Trophoblast cell (in vitro differentiated cells and primary cell): ENCODE results near the gene ELL.

ENCODE experiments used
- DNase-seq, 2 donors: peaks; one replicate each; pipeline ENCODE4 v3.0.0-alpha.2; 2016
- H2AFZ ChIP-seq: 2 replicates; pipeline ENCODE4 v1.6.1; 2013; ENCODE audit warnings: low read length, moderate library complexity, mild to moderate bottlenecking; ENCODE audit not compliant: insufficient read depth, poor library complexity
- H2AK5ac ChIP-seq: 2 replicates; pipeline ENCODE4 v1.6.1; 2013; ENCODE audit warnings: mild to moderate bottlenecking, low read length
- H2BK120ac ChIP-seq: 2 replicates; pipeline ENCODE4 v1.6.1; 2013; ENCODE audit warnings: low read length, mild to moderate bottlenecking, moderate library complexity; ENCODE audit not compliant: insufficient read depth, poor library complexity
- H2BK12ac ChIP-seq: 2 replicates; pipeline ENCODE4 v1.6.1; 2013; ENCODE audit warnings: mild to moderate bottlenecking, low read length, moderate library complexity
- H2BK5ac ChIP-seq: 2 replicates; pipeline ENCODE4 v1.6.1; 2013; ENCODE audit warnings: low read length, low read depth, moderate library complexity, mild to moderate bottlenecking; ENCODE audit not compliant: poor library complexity
- H3K14ac ChIP-seq: 2 replicates; pipeline ENCODE4 v1.6.1; 2013; ENCODE audit warnings: mild to moderate bottlenecking, low read length
- H3K18ac ChIP-seq: 2 replicates; pipeline ENCODE4 v1.6.1; 2013; ENCODE audit warnings: mild to moderate bottlenecking, low read length
- H3K23ac ChIP-seq: 2 replicates; pipeline ENCODE4 v1.6.1; 2013; ENCODE audit warnings: low read length
- H3K27ac ChIP-seq: 2 replicates; pipeline ENCODE4 v1.5.1; 2013; ENCODE audit warnings: low read depth, mild to moderate bottlenecking, inconsistent platforms, low read length, moderate library complexity
- H3K27me3 ChIP-seq: 2 replicates; pipeline ENCODE4 v1.6.1; 2013; ENCODE audit warnings: inconsistent platforms, mild to moderate bottlenecking, low read length, moderate library complexity; ENCODE audit not compliant: insufficient read depth
- H3K36me3 ChIP-seq, 2 experiments: 1 replicate in 1 of 2; 2 replicates in 1 of 2; pipeline ENCODE4 v1.6.1; 2013; ENCODE audit warnings: low read length in 2 of 2, mild to moderate bottlenecking in 2 of 2, moderate library complexity in 1 of 2; ENCODE audit not compliant: insufficient read depth in 2 of 2, control insufficient read depth in 1 of 2
- H3K4ac ChIP-seq: 2 replicates; pipeline ENCODE4 v1.6.1; 2013; ENCODE audit warnings: low read depth, mild to moderate bottlenecking, low read length, moderate library complexity
- H3K4me1 ChIP-seq, 2 experiments: 1 replicate in 1 of 2; 2 replicates in 1 of 2; pipeline ENCODE4 v1.6.1; 2013; ENCODE audit warnings: low read length in 2 of 2, mild to moderate bottlenecking in 2 of 2, moderate library complexity in 1 of 2; ENCODE audit not compliant: insufficient read depth in 2 of 2, control insufficient read depth in 1 of 2
- H3K4me2 ChIP-seq: 2 replicates; pipeline ENCODE4 v1.6.1; 2013; ENCODE audit warnings: inconsistent platforms, mild to moderate bottlenecking, low read length, moderate library complexity
- H3K4me3 ChIP-seq: 2 replicates; pipeline ENCODE4 v1.5.1; 2013; ENCODE audit warnings: mild to moderate bottlenecking, low read depth, low read length, inconsistent platforms
- H3K79me1 ChIP-seq: one replicate; pipeline ENCODE4 v1.6.1; 2013; ENCODE audit warnings: low read length
- H3K79me2 ChIP-seq: 2 replicates; pipeline ENCODE4 v1.6.1; 2013; ENCODE audit warnings: low read length, mild to moderate bottlenecking; ENCODE audit not compliant: control insufficient read depth, insufficient read depth, poor library complexity
- H3K9ac ChIP-seq: 2 replicates; pipeline ENCODE4 v1.6.1; 2013; ENCODE audit warnings: mild to moderate bottlenecking, low read length
- H3K9me3 ChIP-seq: 2 replicates; pipeline ENCODE4 v1.6.1; 2013; ENCODE audit warnings: low read depth, mild to moderate bottlenecking, control low read depth, inconsistent platforms, low read length; ENCODE audit not compliant: insufficient read depth
- H4K12ac ChIP-seq: 2 replicates; pipeline ENCODE4 v1.6.1; 2013; ENCODE audit warnings: low read depth, mild to moderate bottlenecking, low read length, moderate library complexity
- H4K8ac ChIP-seq: 2 replicates; pipeline ENCODE4 v1.6.1; 2013; ENCODE audit warnings: low read depth, mild to moderate bottlenecking, low read length, moderate library complexity
- H4K91ac ChIP-seq: one replicate; pipeline ENCODE4 v1.6.1; 2013; ENCODE audit warnings: low read depth, mild to moderate bottlenecking, low read length, moderate library complexity
- WGBS: extraction: QIAGEN DNeasy Blood & Tissue Kit; methylation state at CpG from one replicate; pipeline ENCODE4 v1.1.7; 2013; ENCODE audit warnings: missing lambda C conversion rate; ENCODE audit not compliant: insufficient read length, insufficient coverage; ENCODE audit errors: extremely low coverage; 5-methylcytosine and 5-hydroxymethylcytosine counted together

ELL gene

GRCh38 chr19:18507727-18508440, 14.0 kb downstream of the ELL start:
- Histone ChIP-seq H3K4ac (no peak overlapping the region), H3K4me2 (no peak overlapping the region), H4K12ac (no peak overlapping the region), H3K18ac (peak overlapping the region; percentile 63), H3K14ac (no peak overlapping the region), H3K9me3 (no peaks in the 10 kb centered on the region), H3K23ac (no peak overlapping the region), H3K4me3 (no peak overlapping the region), H2BK5ac (no peak overlapping the region), H2AK5ac (no peak overlapping the region), H4K8ac (no peak overlapping the region), H3K27ac (no peak overlapping the region), H2AFZ (no peak overlapping the region), H3K79me1 (peaks cover 2% of the 10 kb centered on the region), H2BK12ac (no peak overlapping the region), H3K27me3 (no peaks in the 10 kb centered on the region), H3K9ac (no peak overlapping the region), H3K79me2 (peaks cover 12% of the 10 kb centered on the region), H2BK120ac (no peak overlapping the region), H4K91ac (no peak overlapping the region), H3K36me3 (no peaks in the 10 kb centered on the region), H3K4me1 (peaks cover 18% of the 10 kb centered on the region in 2 experiments)
- DNase-seq = peak; percentile 81 to 83
- WGBS = no CpG with 5 or more reads among the region's 11 CpGs

GRCh38 chr19:18507021-18507726, 14.7 kb downstream of the ELL start:
- no CpG with 5 or more reads among the region's 9 CpGs for WGBS
- H3K27me3 ChIP-seq = no peaks in the 10 kb centered on the region
- H2AK5ac ChIP-seq = no peak overlapping the region
- peaks cover 18% of the 10 kb centered on the region in 2 experiments for H3K4me1 ChIP-seq
- peak in 1 of 2 donors; percentile 57 for DNase-seq
- no peak overlapping the region for H3K27ac ChIP-seq
- peak overlapping the region; percentile 12 for H3K4me2 ChIP-seq
- no peak overlapping the region for H4K8ac ChIP-seq
- H3K4me3 ChIP-seq = no peak overlapping the region
- no peak overlapping the region for H3K23ac ChIP-seq
- no peak overlapping the region for H3K14ac ChIP-seq
- H4K91ac ChIP-seq = no peak overlapping the region
- peak overlapping the region; percentile 1 for H3K4ac ChIP-seq
- no peaks in the 10 kb centered on the region for H3K9me3 ChIP-seq
- H3K79me1 ChIP-seq = peaks cover 2% of the 10 kb centered on the region
- H3K79me2 ChIP-seq = peaks cover 12% of the 10 kb centered on the region
- H2BK12ac ChIP-seq = no peak overlapping the region
- H3K18ac ChIP-seq = no peak overlapping the region
- no peak overlapping the region for H2BK120ac ChIP-seq
- H3K36me3 ChIP-seq = peaks cover 0 to under 1% of the 10 kb centered on the region in 2 experiments
- no peak overlapping the region for H2BK5ac ChIP-seq
- H2AFZ ChIP-seq = no peak overlapping the region
- H3K9ac ChIP-seq = no peak overlapping the region
- no peak overlapping the region for H4K12ac ChIP-seq

GRCh38 chr19:18506101-18506930, 15.6 kb downstream of the ELL start:
- Histone ChIP-seq H3K14ac (no peak overlapping the region), H4K91ac (no peak overlapping the region), H3K23ac (no peak overlapping the region), H4K8ac (no peak overlapping the region), H3K27me3 (no peaks in the 10 kb centered on the region), H2AFZ (peak overlapping the region; percentile 4), H2BK12ac (no peak overlapping the region), H3K4me1 (peaks cover 18% of the 10 kb centered on the region in 2 experiments), H3K4me2 (no peak overlapping the region), H3K4me3 (no peak overlapping the region), H3K9me3 (no peaks in the 10 kb centered on the region), H2AK5ac (no peak overlapping the region), H3K18ac (peak overlapping the region; percentile 0), H3K4ac (peak overlapping the region; percentile 59), H2BK5ac (no peak overlapping the region), H3K9ac (no peak overlapping the region), H2BK120ac (no peak overlapping the region), H4K12ac (no peak overlapping the region), H3K36me3 (peaks cover 0 to 3% of the 10 kb centered on the region in 2 experiments), H3K27ac (no peak overlapping the region), H3K79me2 (peaks cover 12% of the 10 kb centered on the region), H3K79me1 (peaks cover 2% of the 10 kb centered on the region)
- no peak for DNase-seq
- no CpG with 5 or more reads among the region's 19 CpGs for WGBS

GRCh38 chr19:18504886-18505610, 16.8 kb downstream of the ELL start:
- H4K12ac ChIP-seq = no peak overlapping the region
- H2BK5ac ChIP-seq = no peak overlapping the region
- no CpG with 5 or more reads among the region's 8 CpGs for WGBS
- H2BK120ac ChIP-seq = no peak overlapping the region
- peaks cover 18% of the 10 kb centered on the region in 2 experiments for H3K4me1 ChIP-seq
- no peak overlapping the region for H4K8ac ChIP-seq
- no peak overlapping the region for H3K9ac ChIP-seq
- peaks cover 0 to 3% of the 10 kb centered on the region in 2 experiments for H3K36me3 ChIP-seq
- H2AK5ac ChIP-seq = no peak overlapping the region
- H3K79me1 ChIP-seq = peaks cover 2% of the 10 kb centered on the region
- H3K9me3 ChIP-seq = no peaks in the 10 kb centered on the region
- H3K23ac ChIP-seq = no peak overlapping the region
- peaks cover 9% of the 10 kb centered on the region for H3K79me2 ChIP-seq
- H2BK12ac ChIP-seq = no peak overlapping the region
- no peak overlapping the region for H4K91ac ChIP-seq
- H3K27ac ChIP-seq = no peak overlapping the region
- H3K14ac ChIP-seq = no peak overlapping the region
- no peak overlapping the region for H3K4me2 ChIP-seq
- H3K27me3 ChIP-seq = no peaks in the 10 kb centered on the region
- peak overlapping the region; percentile 18 for H3K4ac ChIP-seq
- no peak overlapping the region for H2AFZ ChIP-seq
- H3K18ac ChIP-seq = no peak overlapping the region
- no peak overlapping the region for H3K4me3 ChIP-seq
- DNase-seq = no peak
